Neuronal stem cell (in vitro differentiated cells): ENCODE data around the gene NLRC4.

Experiments used
- DNase-seq: peaks from one replicate; pipeline ENCODE4 v3.0.0-alpha.2; 2013; ENCODE audit warnings: low spot score
- H2AFZ ChIP-seq: one replicate; pipeline ENCODE4 v1.6.1; 2013; ENCODE audit warnings: mild to moderate bottlenecking, low read length, inconsistent platforms
- H2AK5ac ChIP-seq: 2 replicates; pipeline ENCODE4 v1.6.1; 2013; ENCODE audit warnings: low read depth, mild to moderate bottlenecking, inconsistent platforms, low read length, moderate library complexity, mixed read lengths
- H2BK120ac ChIP-seq: 2 replicates; pipeline ENCODE4 v1.6.1; 2013; ENCODE audit warnings: low read depth, mild to moderate bottlenecking, inconsistent platforms, low read length, moderate library complexity, mixed read lengths
- H2BK12ac ChIP-seq: one replicate; pipeline ENCODE4 v1.6.1; 2013; ENCODE audit warnings: low read length, inconsistent platforms
- H2BK15ac ChIP-seq: 2 replicates; pipeline ENCODE4 v1.6.1; 2013; ENCODE audit warnings: mild to moderate bottlenecking, low read length, inconsistent platforms, mixed read lengths
- H2BK5ac ChIP-seq: one replicate; pipeline ENCODE4 v1.6.1; 2013; ENCODE audit warnings: inconsistent platforms, mild to moderate bottlenecking, low read length, moderate library complexity
- H3K14ac ChIP-seq: one replicate; pipeline ENCODE4 v1.6.1; 2013; ENCODE audit warnings: low read length, inconsistent platforms
- H3K18ac ChIP-seq: 2 replicates; pipeline ENCODE4 v1.6.1; 2013; ENCODE audit warnings: low read length, inconsistent platforms
- H3K23ac ChIP-seq: 2 replicates; pipeline ENCODE4 v1.6.1; 2013; ENCODE audit warnings: low read depth, mild to moderate bottlenecking, mixed read lengths, low read length, inconsistent platforms; ENCODE audit not compliant: poor library complexity
- H3K27ac ChIP-seq: replicated peaks from 3 replicates; pipeline ENCODE4 v1.5.1; 2013; ENCODE audit warnings: low read length, inconsistent platforms
- H3K27me3 ChIP-seq, 3 experiments: 2 replicates each; pipeline ENCODE4 v1.6.1; 2013; ENCODE audit warnings: low read length in 3 of 3, mild to moderate bottlenecking in 2 of 3, inconsistent platforms in 1 of 3, low read depth in 1 of 3, mixed read lengths in 1 of 3, moderate library complexity in 1 of 3; ENCODE audit not compliant: control insufficient read depth in 3 of 3, insufficient read depth in 3 of 3
- H3K36me3 ChIP-seq, 2 donors: replicated peaks in 1 of 2; 2 replicates each; pipeline ENCODE4 v1.6.1; 2013; ENCODE audit warnings: low read length in 2 of 2; ENCODE audit not compliant: control insufficient read depth in 2 of 2, insufficient read depth in 2 of 2
- H3K4ac ChIP-seq: 2 replicates; pipeline ENCODE4 v1.6.1; 2013; ENCODE audit warnings: inconsistent platforms, mild to moderate bottlenecking, low read length, moderate library complexity
- H3K4me1 ChIP-seq, 2 donors: 1 replicate in 1 of 2; 2 replicates in 1 of 2; pipeline ENCODE4 v1.6.1; 2013; ENCODE audit warnings: low read length in 2 of 2, low read depth in 1 of 2; ENCODE audit not compliant: control insufficient read depth in 2 of 2, insufficient read depth in 1 of 2
- H3K4me2 ChIP-seq: one replicate; pipeline ENCODE4 v1.6.1; 2013; ENCODE audit warnings: mild to moderate bottlenecking, low read length, inconsistent platforms; ENCODE audit not compliant: insufficient read depth, poor library complexity, severe bottlenecking
- H3K4me3 ChIP-seq, 2 donors: 2 replicates each; pipeline ENCODE4 v1.5.1; 2013; ENCODE audit warnings: low read length in 2 of 2, mild to moderate bottlenecking in 2 of 2, inconsistent platforms in 1 of 2, moderate library complexity in 1 of 2
- H3K79me1 ChIP-seq: one replicate; pipeline ENCODE4 v1.6.1; 2013; ENCODE audit warnings: low read depth, mild to moderate bottlenecking, inconsistent platforms, low read length, moderate library complexity
- H3K9ac ChIP-seq: one replicate; pipeline ENCODE4 v1.6.1; 2013; ENCODE audit warnings: mild to moderate bottlenecking, low read depth, low read length, inconsistent platforms; ENCODE audit not compliant: poor library complexity
- H3K9me3 ChIP-seq, 2 donors: replicated peaks in 1 of 2; 2 replicates each; pipeline versions ENCODE3 to v1.6.1; 2013; ENCODE audit warnings: low read length in 2 of 2, mild to moderate bottlenecking in 2 of 2, inconsistent platforms in 1 of 2, low read depth in 1 of 2, mixed read lengths in 1 of 2, moderate library complexity in 1 of 2; ENCODE audit not compliant: control insufficient read depth in 2 of 2, insufficient read depth in 1 of 2
- H4K8ac ChIP-seq: one replicate; pipeline ENCODE4 v1.6.1; 2013; ENCODE audit warnings: low read depth, mild to moderate bottlenecking, inconsistent platforms, low read length, moderate library complexity
- H4K91ac ChIP-seq: one replicate; pipeline ENCODE4 v1.6.1; 2013; ENCODE audit warnings: low read length, low read depth, mild to moderate bottlenecking, inconsistent platforms; ENCODE audit not compliant: poor library complexity
- WGBS, 2 donors: extraction: QIAGEN DNeasy Blood & Tissue Kit; methylation state at CpG; one replicate each; pipeline ENCODE4 v1.1.7; 2013; ENCODE audit warnings: missing lambda C conversion rate in 2 of 2, mixed read lengths in 1 of 2; ENCODE audit not compliant: insufficient read length in 2 of 2, insufficient replicate concordance in 1 of 2; ENCODE audit errors: extremely low coverage in 2 of 2; 5-methylcytosine and 5-hydroxymethylcytosine counted together

Gene NLRC4

DNA sequence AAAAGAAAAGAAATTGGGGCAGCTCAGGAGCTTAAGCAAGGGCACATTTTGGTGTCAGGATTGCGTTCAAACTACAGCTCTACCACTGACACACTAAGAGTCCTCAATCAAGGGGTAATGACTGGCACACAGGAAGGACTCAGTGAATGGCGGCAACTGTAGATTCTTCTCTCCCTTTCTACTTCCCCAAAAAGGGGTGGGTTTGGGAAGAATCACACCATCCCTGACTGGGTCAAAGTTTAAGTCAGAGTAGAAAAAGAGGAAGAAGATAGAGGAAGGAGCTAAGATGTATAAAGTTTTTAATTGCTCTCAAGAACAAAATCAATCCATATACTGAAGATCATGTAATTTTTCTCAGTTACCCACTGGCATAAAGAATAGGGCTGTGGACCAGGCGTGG, 2.6 kb downstream of the NLRC4 start:
- Histone ChIP-seq H3K79me1 (no peaks in the 10 kb centered on the region), H3K9ac (no peak overlapping the region), H3K4me1 (no peaks in the 10 kb centered on the region), H2BK120ac (no peak overlapping the region), H4K8ac (no peak overlapping the region), H3K27me3 (no peaks in the 10 kb centered on the region), H3K23ac (no peak overlapping the region), H2AK5ac (no peak overlapping the region), H3K18ac (no peak overlapping the region), H2BK15ac (no peak overlapping the region), H3K4me3 (no peak overlapping the region), H2BK5ac (no peak overlapping the region), H3K14ac (no peak overlapping the region), H4K91ac (no peak overlapping the region), H3K9me3 (no peaks in the 10 kb centered on the region), H3K27ac (no peak overlapping the region), H3K4ac (no peak overlapping the region), H3K36me3 (no peaks in the 10 kb centered on the region), H2BK12ac (no peak overlapping the region), H3K4me2 (no peak overlapping the region), H2AFZ (no peak overlapping the region)
- no peak for DNase-seq
- no CpG with 5 or more reads among the region's 3 CpGs for WGBS, 2 donors

DNA sequence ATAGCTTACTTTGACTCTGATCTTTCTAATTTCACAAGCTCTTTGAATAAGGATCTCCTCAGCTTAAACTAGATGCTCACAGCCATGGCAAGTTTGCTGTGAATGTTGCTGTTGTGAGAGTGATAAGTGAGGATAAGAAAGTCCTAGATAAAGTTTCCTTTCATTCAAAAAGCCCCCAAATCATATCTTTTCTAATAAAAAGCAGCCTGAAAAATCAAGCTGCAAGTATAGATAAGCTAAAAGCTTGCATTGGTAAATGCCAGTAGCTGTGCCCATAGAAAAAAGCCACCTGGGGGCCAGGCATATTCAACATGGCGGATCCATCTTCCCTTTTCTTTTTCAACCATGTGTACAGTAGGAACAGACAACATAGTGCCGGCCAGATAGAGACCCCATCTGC, 4.3 kb downstream of the NLRC4 start:
- Histone ChIP-seq H2BK120ac (no peak overlapping the region), H4K91ac (no peak overlapping the region), H3K79me1 (no peaks in the 10 kb centered on the region), H3K4ac (no peak overlapping the region), H3K36me3 (no peaks in the 10 kb centered on the region), H2AK5ac (no peak overlapping the region), H2BK5ac (no peak overlapping the region), H2BK12ac (no peak overlapping the region), H3K4me3 (no peak overlapping the region), H3K4me1 (no peaks in the 10 kb centered on the region), H3K27ac (no peak overlapping the region), H3K23ac (no peak overlapping the region), H3K14ac (no peak overlapping the region), H3K9ac (no peak overlapping the region), H3K9me3 (no peaks in the 10 kb centered on the region), H3K27me3 (no peaks in the 10 kb centered on the region), H3K18ac (no peak overlapping the region), H2BK15ac (no peak overlapping the region), H2AFZ (no peak overlapping the region), H3K4me2 (no peak overlapping the region), H4K8ac (no peak overlapping the region)
- DNase-seq: no peak
- WGBS, 2 donors: no CpG with 5 or more reads among the region's 2 CpGs

DNA sequence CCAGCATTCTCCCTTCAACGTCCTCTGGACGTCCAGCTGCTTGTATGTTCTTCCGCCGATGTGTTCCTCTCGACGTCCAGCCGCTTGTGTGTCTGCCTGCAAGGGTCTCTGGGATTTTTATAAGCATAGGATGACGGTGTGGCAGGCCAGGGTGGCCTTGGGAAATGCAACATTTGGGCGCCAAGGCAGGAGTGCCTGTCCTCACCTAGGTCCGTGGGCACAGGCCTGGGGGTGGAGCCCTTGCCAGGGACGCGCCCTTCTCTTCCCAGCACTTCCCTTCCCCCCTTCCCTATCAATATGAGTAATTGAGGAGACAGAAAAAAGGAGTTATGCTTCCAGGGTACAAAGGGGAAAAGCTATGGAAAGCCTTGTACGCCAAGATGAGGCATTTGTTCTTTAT, 6.4 kb downstream of the NLRC4 start:
- H2BK120ac ChIP-seq: no peak overlapping the region
- H3K4ac ChIP-seq: no peak overlapping the region
- no peaks in the 10 kb centered on the region for H3K36me3 ChIP-seq
- no peak overlapping the region for H3K27ac ChIP-seq
- H3K27me3 ChIP-seq: no peaks in the 10 kb centered on the region
- H3K14ac ChIP-seq: no peak overlapping the region
- no peaks in the 10 kb centered on the region for H3K4me1 ChIP-seq
- DNase-seq: no peak
- no CpG with 5 or more reads among the region's 13 CpGs for WGBS, 2 donors
- no peak overlapping the region for H2BK15ac ChIP-seq
- no peaks in the 10 kb centered on the region for H3K79me1 ChIP-seq
- no peak overlapping the region for H3K9ac ChIP-seq
- no peak overlapping the region for H4K91ac ChIP-seq
- H2BK12ac ChIP-seq: no peak overlapping the region
- no peak overlapping the region for H3K4me2 ChIP-seq
- H3K23ac ChIP-seq: no peak overlapping the region
- H3K9me3 ChIP-seq: no peaks in the 10 kb centered on the region
- no peak overlapping the region for H3K4me3 ChIP-seq
- no peak overlapping the region for H3K18ac ChIP-seq
- no peak overlapping the region for H4K8ac ChIP-seq
- H2BK5ac ChIP-seq: no peak overlapping the region
- H2AFZ ChIP-seq: peak overlapping the region; percentile 75
- H2AK5ac ChIP-seq: no peak overlapping the region

DNA sequence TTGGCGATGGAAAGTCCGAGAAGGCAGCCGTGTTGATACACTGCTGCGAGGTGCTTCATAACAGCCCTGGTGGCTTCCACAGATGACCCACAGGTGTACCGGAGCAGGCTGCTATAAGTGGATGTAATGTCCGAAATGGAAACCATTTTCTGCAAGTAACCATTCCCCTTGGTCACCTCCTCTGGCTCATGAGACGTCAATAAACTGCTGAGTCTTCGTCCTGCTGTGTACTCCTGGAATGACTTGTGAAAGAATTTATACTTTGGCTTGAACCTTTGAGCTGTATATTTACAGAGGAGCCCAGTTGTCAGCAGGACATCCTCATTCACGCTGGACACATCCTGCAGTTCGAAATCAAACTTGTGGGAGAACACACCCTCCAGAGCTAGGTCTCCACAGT, 14.4 kb downstream of the NLRC4 start:
- H3K14ac ChIP-seq: no peak overlapping the region
- no peak overlapping the region for H3K23ac ChIP-seq
- no peak overlapping the region for H2AK5ac ChIP-seq
- H2BK5ac ChIP-seq: no peak overlapping the region
- H3K36me3 ChIP-seq: no peaks in the 10 kb centered on the region
- no peak overlapping the region for H4K8ac ChIP-seq
- no peaks in the 10 kb centered on the region for H3K79me1 ChIP-seq
- H3K9me3 ChIP-seq: no peaks in the 10 kb centered on the region
- H3K18ac ChIP-seq: no peak overlapping the region
- no peaks in the 10 kb centered on the region for H3K4me1 ChIP-seq
- no peak overlapping the region for H4K91ac ChIP-seq
- H3K27ac ChIP-seq: no peak overlapping the region
- H2AFZ ChIP-seq: no peak overlapping the region
- no peak overlapping the region for H2BK15ac ChIP-seq
- H3K27me3 ChIP-seq: no peaks in the 10 kb centered on the region
- no peak for DNase-seq
- no peak overlapping the region for H3K9ac ChIP-seq
- no peak overlapping the region for H3K4me3 ChIP-seq
- no peak overlapping the region for H2BK120ac ChIP-seq
- H3K4me2 ChIP-seq: no peak overlapping the region
- WGBS, 2 donors: no CpG with 5 or more reads among the region's 10 CpGs
- no peak overlapping the region for H3K4ac ChIP-seq
- H2BK12ac ChIP-seq: no peak overlapping the region
